SK-N-SH (cell line): ENCODE data around the gene MYOCD. TPM values are rescaled to one million over a fixed set of nuclear protein-coding genes. Genes with fewer than 3 reads are reported as not detected.

Source experiments
- CTCF ChIA-PET: fragments of 300-600, 350-600 bp; formaldehyde crosslinking; extraction: SDS; loops from one replicate; lab custom pipeline; 2021; lab: Yijun Ruan, JAX
- POLR2A ChIA-PET: fragments of 350-600 bp; sonication (Branson Sonifier 250); formaldehyde crosslinking; extraction: SDS; loops from one replicate; lab custom pipeline; 2020; ENCODE audit warnings: antibody characterized with exemption, inconsistent platforms; lab: Yijun Ruan, JAX
- DNase-seq: peaks from one replicate; pipeline ENCODE4 v3.0.0; 2012
- H2AFZ ChIP-seq: fragments of 200-600 bp; sonication (generic); 2 replicates; pipeline ENCODE4 v1.8.1; 2016; ENCODE audit warnings: antibody characterized with exemption, mild to moderate bottlenecking, low read depth
- H3F3A ChIP-seq: fragments of 200-600 bp; sonication (generic); replicated peaks from 2 replicates; pipeline ENCODE3; 2016; ENCODE audit warnings: antibody characterized with exemption, mild to moderate bottlenecking; ENCODE audit not compliant: insufficient read depth
- H3K27ac ChIP-seq, 2 experiments: fragments of 200-500 bp in 1 of 2; fragments of 200-600 bp in 1 of 2; sonication (Bioruptor generic) in 1 of 2; sonication (generic), shearing (Covaris generic) in 1 of 2; 2 replicates each; pipeline versions ENCODE4 v1.5.1 to v1.6.1; 2014 to 2016; ENCODE audit warnings: low read depth in 2 of 2, inconsistent platforms in 1 of 2, low read length in 1 of 2, mild to moderate bottlenecking in 1 of 2, mixed read lengths in 1 of 2
- H3K27me3 ChIP-seq: fragments of 200-600 bp; sonication (generic), shearing (Covaris generic); 2 replicates; pipeline ENCODE4 v1.6.1; 2016; ENCODE audit warnings: mixed run types; ENCODE audit not compliant: insufficient read depth
- H3K36me3 ChIP-seq, 2 experiments: fragments of 200-500 bp in 1 of 2; fragments of 200-600 bp in 1 of 2; sonication (Bioruptor generic) in 1 of 2; sonication (generic) in 1 of 2; replicated peaks in 1 of 2; 2 replicates each; pipeline versions ENCODE3 to v1.5.1; 2014 to 2016; ENCODE audit warnings: low read length in 1 of 2, mild to moderate bottlenecking in 1 of 2; ENCODE audit not compliant: insufficient read depth in 2 of 2, control insufficient read depth in 1 of 2
- H3K4me1 ChIP-seq, 2 experiments: fragments of 200-500 bp in 1 of 2; fragments of 200-600 bp in 1 of 2; sonication (Bioruptor generic) in 1 of 2; sonication (generic), shearing (Covaris generic) in 1 of 2; 2 replicates each; pipeline versions ENCODE4 v1.5.1 to v1.6.1; 2014 to 2016; ENCODE audit warnings: low read depth in 1 of 2, low read length in 1 of 2, mixed run types in 1 of 2; ENCODE audit not compliant: insufficient read depth in 2 of 2, control insufficient read depth in 1 of 2
- H3K4me2 ChIP-seq: fragments of 200-600 bp; sonication (generic), shearing (Covaris generic); 2 replicates; pipeline ENCODE4 v1.6.1; 2017; ENCODE audit warnings: mixed run types
- H3K4me3 ChIP-seq, 2 experiments: fragments of 200-500 bp in 1 of 2; fragments of 200-600 bp in 1 of 2; sonication (Bioruptor generic) in 1 of 2; sonication (generic), shearing (Covaris generic) in 1 of 2; 2 replicates each; pipeline versions ENCODE4 v1.5.1 to v1.8.1; 2014 to 2016; ENCODE audit warnings: low read depth in 2 of 2, inconsistent platforms in 1 of 2, low read length in 1 of 2, mild to moderate bottlenecking in 1 of 2, mixed read lengths in 1 of 2, moderate library complexity in 1 of 2
- H3K79me2 ChIP-seq: fragments of 200-600 bp; sonication (generic); 2 replicates; pipeline ENCODE4 v1.8.1; 2017; ENCODE audit warnings: mild to moderate bottlenecking; ENCODE audit not compliant: insufficient read depth
- H3K9ac ChIP-seq: fragments of 200-600 bp; sonication (generic); 2 replicates; pipeline ENCODE4 v1.6.1; 2017; ENCODE audit warnings: mixed run types
- H3K9me2 ChIP-seq: fragments of 200-600 bp; sonication (generic); 2 replicates; pipeline ENCODE4 v1.6.1; 2017; ENCODE audit warnings: mixed run types
- H3K9me3 ChIP-seq: fragments of 200-600 bp; sonication (generic); 2 replicates; pipeline ENCODE4 v1.6.1; 2017; ENCODE audit warnings: mixed run types, mild to moderate bottlenecking, moderate library complexity
- H4K20me1 ChIP-seq: fragments of 200-600 bp; sonication (generic); 2 replicates; pipeline ENCODE4 v1.6.1; 2017; ENCODE audit warnings: mild to moderate bottlenecking, mixed run types; ENCODE audit not compliant: insufficient read depth
- CHD2 ChIP-seq: fragments of 150-350 bp; IDR thresholded peaks from 2 replicates; pipeline ENCODE4 v1.6.1; 2018; ENCODE audit warnings: low read length; ENCODE audit not compliant: partially characterized antibody
- ELF1 ChIP-seq: IDR thresholded peaks from 2 replicates; pipeline ENCODE4 v1.4.0; 2012
- EP300 ChIP-seq, 2 experiments: IDR thresholded peaks; 2 replicates each; pipeline versions ENCODE4 v1.4.0 to v1.6.1; 2012; ENCODE audit warnings: borderline replicate concordance in 1 of 2, low read depth in 1 of 2, low read length in 1 of 2
- EZH2phosphoT487 ChIP-seq: fragments of 200-600 bp; sonication (generic); IDR thresholded peaks from 2 replicates; pipeline ENCODE4 v1.6.1; 2017; ENCODE audit warnings: low read depth, mixed run types, mild to moderate bottlenecking, antibody characterized with exemption, moderate library complexity, borderline replicate concordance
- FOXJ3 ChIP-seq: sonication (generic); formaldehyde crosslinking; IDR thresholded peaks from 2 replicates; pipeline ENCODE4 v1.5.1; 2020; ENCODE audit warnings: mild to moderate bottlenecking, missing genetic modification reagents
- FOXM1 ChIP-seq: IDR thresholded peaks from 2 replicates; pipeline ENCODE4 v1.4.0; 2012; ENCODE audit warnings: low read depth, mild to moderate bottlenecking
- GATA2 ChIP-seq: sonication (generic); formaldehyde crosslinking; IDR thresholded peaks from 2 replicates; pipeline ENCODE4 v1.5.0; 2020; ENCODE audit warnings: mild to moderate bottlenecking, missing genetic modification reagents
- IRF3 ChIP-seq: fragments of 150-350 bp; IDR thresholded peaks from 2 replicates; pipeline ENCODE4 v1.6.1; 2016; ENCODE audit warnings: mild to moderate bottlenecking, low read depth, low read length
- JUND ChIP-seq: IDR thresholded peaks from 2 replicates; pipeline ENCODE4 v1.4.0; 2012
- MAX ChIP-seq: IDR thresholded peaks from 2 replicates; pipeline ENCODE4 v1.4.0; 2012; ENCODE audit warnings: low read depth
- MXI1 ChIP-seq: IDR thresholded peaks from 2 replicates; pipeline ENCODE4 v1.6.1; 2012; ENCODE audit warnings: mild to moderate bottlenecking, low read depth, low read length, improper control_type of control experiment
- NFIC ChIP-seq: IDR thresholded peaks from 2 replicates; pipeline ENCODE4 v1.4.0; 2012; ENCODE audit warnings: borderline replicate concordance
- NRF1 ChIP-seq: IDR thresholded peaks from 2 replicates; pipeline ENCODE4 v1.6.1; 2012; ENCODE audit warnings: low read depth, mild to moderate bottlenecking, low read length
- POLR2AphosphoS5 ChIP-seq: IDR thresholded peaks from 2 replicates; pipeline ENCODE4 v1.6.1; 2012; ENCODE audit warnings: low read depth, low read length
- RAD21 ChIP-seq: IDR thresholded peaks from 2 replicates; pipeline ENCODE4 v1.6.1; 2012; ENCODE audit warnings: mild to moderate bottlenecking, low read length
- REST ChIP-seq: IDR thresholded peaks from 2 replicates; pipeline ENCODE4 v1.6.1; 2012; ENCODE audit warnings: mild to moderate bottlenecking, low read depth, low read length, moderate library complexity
- RFX5 ChIP-seq: IDR thresholded peaks from 2 replicates; pipeline ENCODE4 v1.6.1; 2012; ENCODE audit warnings: mild to moderate bottlenecking, improper control_type of control experiment, low read length
- RXRA ChIP-seq: IDR thresholded peaks from 2 replicates; pipeline ENCODE4 v1.4.0; 2012; ENCODE audit warnings: low read depth, mild to moderate bottlenecking, borderline replicate concordance
- SIN3A ChIP-seq: IDR thresholded peaks from 2 replicates; pipeline ENCODE4 v1.6.1; 2012; ENCODE audit warnings: low read depth, mild to moderate bottlenecking, low read length, moderate library complexity, borderline replicate concordance
- SMC3 ChIP-seq: IDR thresholded peaks from 2 replicates; pipeline ENCODE4 v1.6.1; 2012; ENCODE audit warnings: low read depth, low read length, improper control_type of control experiment
- TCF12 ChIP-seq: IDR thresholded peaks from 2 replicates; pipeline ENCODE4 v1.4.0; 2012
- WGBS: methylation state at CpG from one replicate; pipeline ENCODE4 v1.1.6; 2017; ENCODE audit warnings: low lambda C conversion rate; 5-methylcytosine and 5-hydroxymethylcytosine counted together
- polyA plus RNA-seq, 3 experiments: library from polyadenylated mRNA; depleted of rRNA; stranded (reverse); fragments of >200 nt; gene quantifications; 2 replicates each; pipeline ENCODE4 v1.2.3, GENCODE V29; 2012

The MYOCD gene
- polyA plus RNA-seq, 1 of the 3 experiments (the other 2 are of a cell fraction): not detected

- H3K9me3 ChIP-seq: no peaks in the 10 kb centered on the region
- no peak for DNase-seq
- H4K20me1 ChIP-seq: no peaks in the 10 kb centered on the region
- H2AFZ ChIP-seq: no peak overlapping the region
- CTCF ChIA-PET: no interaction called here
- no peak overlapping the region for H3K4me2 ChIP-seq
- peaks cover 5% of the 10 kb centered on the region for H3F3A ChIP-seq
- H3K79me2 ChIP-seq: no peaks in the 10 kb centered on the region
- no peak overlapping the region for H3K4me3 ChIP-seq
- no peaks in the 10 kb centered on the region for H3K36me3 ChIP-seq
- H3K9me2 ChIP-seq: no peaks in the 10 kb centered on the region
- no peak overlapping the region for H3K9ac ChIP-seq
- 9% methylated on average over 4 of the region's 8 CpGs for WGBS
- H3K27ac ChIP-seq: no peak overlapping the region
- H3K27me3 ChIP-seq: peaks cover 20% of the 10 kb centered on the region; the same call in 1 of the 2 replicates
- POLR2A ChIA-PET: no interaction called here
- TF ChIP-seq EZH2phosphoT487 (no peak), JUND (no peak), SMC3 (no peak), RXRA (no peak), NFIC (no peak), MAX (no peak), NRF1 (no peak), GATA2 (CRISPR knock-in tag) (no peak), CHD2 (no peak), FOXM1 (no peak), SIN3A (no peak), ELF1 (no peak), TCF12 (no peak), REST (no peak)
- no peaks in the 10 kb centered on the region for H3K4me1 ChIP-seq
Measured at GRCh38 chr17:12731839-12732238, 66.1 kb downstream of the MYOCD start.

- Histone ChIP-seq H3F3A (peaks cover 5% of the 10 kb centered on the region), H3K9ac (no peak overlapping the region), H3K36me3 (no peaks in the 10 kb centered on the region), H2AFZ (no peak overlapping the region), H3K4me1 (no peaks in the 10 kb centered on the region), H3K27me3 (peaks cover 25% of the 10 kb centered on the region; the same call in 1 of the 2 replicates), H3K9me2 (no peaks in the 10 kb centered on the region), H3K9me3 (no peaks in the 10 kb centered on the region), H3K27ac (no peak overlapping the region), H3K4me2 (no peak overlapping the region), H4K20me1 (no peaks in the 10 kb centered on the region), H3K4me3 (no peak overlapping the region), H3K79me2 (no peaks in the 10 kb centered on the region)
- TF ChIP-seq GATA2 (CRISPR knock-in tag): no peak
- no peak for TF ChIP-seq MXI1
- TF ChIP-seq RFX5: no peak
- no peak for TF ChIP-seq REST
- TF ChIP-seq POLR2AphosphoS5: no peak
- no peak for TF ChIP-seq NFIC
- no peak for TF ChIP-seq RAD21
- TF ChIP-seq FOXM1: no peak
- TF ChIP-seq SMC3: no peak
- no peak for TF ChIP-seq IRF3
- TF ChIP-seq FOXJ3 (CRISPR knock-in tag): no peak
- no peak for TF ChIP-seq EP300 (IDR thresholded peaks at IDR 0.05; ENCODE audit: borderline replicate concordance in 1 of 2, low read depth in 1 of 2, low read length in 1 of 2)
- ChIA-PET POLR2A (no interaction called here), CTCF (no interaction called here)
- no peak for DNase-seq
- 19% methylated on average over 8 of the region's 8 CpGs for WGBS
Measured at GRCh38 chr17:12732366-12732765, 66.7 kb downstream of the MYOCD start.
